Measurements from ENCODE around the gene SLC35D2. TPM values are rescaled to one million over a fixed set of nuclear protein-coding genes. Genes with fewer than 3 reads are reported as not detected.

Gene SLC35D2
- total RNA-seq, 1 experiment from 2014 or later = 19.0 TPM

DNA sequence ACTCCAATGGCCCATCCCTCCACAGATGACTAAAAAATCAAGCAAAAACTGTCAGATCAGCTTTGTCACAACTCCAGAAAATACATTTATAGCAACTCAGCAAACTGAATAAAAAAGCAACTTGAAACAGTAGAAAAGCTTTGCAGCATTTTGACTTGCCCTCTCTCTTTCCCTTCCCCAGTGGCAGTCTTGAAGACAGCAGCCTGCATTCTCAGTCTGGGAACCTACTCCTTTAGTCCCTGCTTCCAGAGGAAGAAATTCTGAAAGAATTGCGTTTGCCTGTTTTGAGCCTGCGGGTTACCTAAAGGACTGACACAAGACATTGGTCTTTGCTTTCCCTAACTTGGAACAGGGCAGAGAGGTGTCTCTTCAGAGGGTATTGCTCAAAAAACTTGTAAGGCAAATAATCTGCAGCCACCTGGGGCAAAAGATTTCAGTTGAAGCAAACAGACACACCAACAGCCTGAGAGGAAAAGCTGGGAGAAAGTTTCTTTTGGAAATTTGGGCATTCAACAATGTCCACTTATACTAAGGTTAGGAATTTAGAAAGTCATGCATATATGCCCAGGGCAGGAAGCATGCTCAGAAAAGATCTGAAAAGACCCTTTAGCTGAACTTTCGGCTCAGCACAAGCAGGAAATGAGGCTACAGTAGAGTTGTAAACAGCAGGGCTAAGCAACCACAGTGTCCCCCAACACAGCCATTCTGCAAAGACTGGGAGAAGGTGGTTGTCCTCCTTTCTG is 15.2 kb upstream of the SLC35D2 start:
- Histone ChIP-seq H3K18ac (ENCODE audit: insufficient read length, low read depth, low read length) (no peak overlapping the region), H3K23ac (ENCODE audit: insufficient read length, low read depth, low read length) (no peak overlapping the region), H3K23me2 (ENCODE audit: insufficient read length, low read depth, low read length, poor library complexity, severe bottlenecking) (no peaks in the 10 kb centered on the region), H3K4ac (ENCODE audit: low read depth, low read length) (no peak overlapping the region), H3K56ac (ENCODE audit: insufficient read length, low read depth, low read length) (no peak overlapping the region), H3K4me1 (ENCODE audit: insufficient read depth, low read length) (peaks cover 10% of the 10 kb centered on the region), H3K4me2 (ENCODE audit: insufficient read depth, insufficient read length, low read length) (no peak overlapping the region), H4K20me1 (ENCODE audit: control insufficient read depth, insufficient read depth, insufficient read length) (no peaks in the 10 kb centered on the region), H4K91ac (ENCODE audit: insufficient read length, low read depth, low read length) (no peak overlapping the region), H3K9me3 (ENCODE audit: control insufficient read depth, low read depth, low read length) (no peaks in the 10 kb centered on the region), H3T11ph (ENCODE audit: low read length) (no peak overlapping the region), H2BK20ac (ENCODE audit: low read depth, low read length, poor library complexity, severe bottlenecking) (no peak overlapping the region), H2BK5ac (ENCODE audit: insufficient read length, low read length) (no peak overlapping the region), H2BK120ac (ENCODE audit: low read depth, low read length, poor library complexity, severe bottlenecking) (no peak overlapping the region), H3K9ac (ENCODE audit: extremely low read depth, insufficient read length, low read length) (no peak overlapping the region), H4K5ac (ENCODE audit: insufficient read length, low read depth, low read length) (no peak overlapping the region), H2BK15ac (ENCODE audit: low read depth, low read length) (no peak overlapping the region), H2AK5ac (ENCODE audit: insufficient read length, low read length) (no peak overlapping the region), H2BK12ac (ENCODE audit: insufficient read length, low read depth, low read length) (no peak overlapping the region), H3K27ac (ENCODE audit: insufficient read length, low read depth, low read length) (no peak overlapping the region), H3K14ac (ENCODE audit: insufficient read depth, low read length) (no peak overlapping the region), H2AFZ (ENCODE audit: low read length) (no peak overlapping the region), H4K8ac (replicated peaks; ENCODE audit: insufficient read length, low read depth, low read length) (no peak overlapping the region), H3K27me3 (ENCODE audit: insufficient read depth, low read length) (no peaks in the 10 kb centered on the region), H3K79me2 (ENCODE audit: insufficient read depth, low read length) (peaks cover 7% of the 10 kb centered on the region; the same call in 1 of the 2 replicates), H3K79me1 (ENCODE audit: insufficient read depth, low read depth, low read length, poor library complexity, severe bottlenecking) (peaks cover 4% of the 10 kb centered on the region)
- H3K27me3 Mint-ChIP-seq (ENCODE audit: low read depth) = no peaks in the 10 kb centered on the region
- TF ChIP-seq, protein P1, sequence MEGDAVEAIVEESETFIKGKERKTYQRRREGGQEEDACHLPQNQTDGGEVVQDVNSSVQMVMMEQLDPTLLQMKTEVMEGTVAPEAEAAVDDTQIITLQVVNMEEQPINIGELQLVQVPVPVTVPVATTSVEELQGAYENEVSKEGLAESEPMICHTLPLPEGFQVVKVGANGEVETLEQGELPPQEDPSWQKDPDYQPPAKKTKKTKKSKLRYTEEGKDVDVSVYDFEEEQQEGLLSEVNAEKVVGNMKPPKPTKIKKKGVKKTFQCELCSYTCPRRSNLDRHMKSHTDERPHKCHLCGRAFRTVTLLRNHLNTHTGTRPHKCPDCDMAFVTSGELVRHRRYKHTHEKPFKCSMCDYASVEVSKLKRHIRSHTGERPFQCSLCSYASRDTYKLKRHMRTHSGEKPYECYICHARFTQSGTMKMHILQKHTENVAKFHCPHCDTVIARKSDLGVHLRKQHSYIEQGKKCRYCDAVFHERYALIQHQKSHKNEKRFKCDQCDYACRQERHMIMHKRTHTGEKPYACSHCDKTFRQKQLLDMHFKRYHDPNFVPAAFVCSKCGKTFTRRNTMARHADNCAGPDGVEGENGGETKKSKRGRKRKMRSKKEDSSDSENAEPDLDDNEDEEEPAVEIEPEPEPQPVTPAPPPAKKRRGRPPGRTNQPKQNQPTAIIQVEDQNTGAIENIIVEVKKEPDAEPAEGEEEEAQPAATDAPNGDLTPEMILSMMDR (conservative IDR thresholded peaks at IDR 0.05) = peak; percentile 13; the same call in 1 of the 3 replicates
- no peak for DNase-seq
- WGBS (ENCODE audit: extremely low coverage, insufficient read length, low lambda C conversion rate) = no CpG with 5 or more reads among the region's 3 CpGs
- H3K4me1 Mint-ChIP-seq = peaks cover 27 to 38% of the 10 kb centered on the region in 2 experiments
- H3K27ac Mint-ChIP-seq = peak overlapping the region; percentile 88 to 93 (median 89); a peak in 6 of 7 replicates
- peaks cover 15 to 27% (median 26%) of the 10 kb centered on the region in 3 experiments for H3K36me3 Mint-ChIP-seq (ENCODE audit: insufficient read depth in 1 of 3, low read depth in 3 of 3)
- no peak overlapping the region; a peak in 1 of 5 replicates for H3K4me3 Mint-ChIP-seq
- H3K9me3 Mint-ChIP-seq = peaks cover 9% of the 10 kb centered on the region in 2 experiments
